Inflammatory macrophage treated with lipopolysaccharide for 4 hours (primary cell): Measurements from ENCODE around the gene DSCAML1.

ENCODE experiments used
- DNase-seq: peaks from one replicate; pipeline ENCODE4 v3.0.0-alpha.2; 2020

DSCAML1 gene

GRCh38 chr11:117631336-117632140 is 165.5 kb downstream of the DSCAML1 start:
- no peak for DNase-seq

- no peak for DNase-seq
These were observed 167.0 kb downstream of the DSCAML1 start for GRCh38 chr11:117629891-117630538.

GRCh38 chr11:117629146-117629545 is 167.9 kb downstream of the DSCAML1 start:
- no peak for DNase-seq

- no peak for DNase-seq
These were observed 169.8 kb downstream of the DSCAML1 start for GRCh38 chr11:117627259-117627658.

- DNase-seq: no peak
These were observed 170.4 kb downstream of the DSCAML1 start for GRCh38 chr11:117626576-117626975.

GRCh38 chr11:117625237-117625636 is 171.8 kb downstream of the DSCAML1 start:
- no peak for DNase-seq

- DNase-seq: no peak
These were observed 173.2 kb downstream of the DSCAML1 start for GRCh38 chr11:117623831-117624271.

GRCh38 chr11:117621226-117621625 is 175.8 kb downstream of the DSCAML1 start:
- DNase-seq: peak; percentile 15

- no peak for DNase-seq
These were observed 176.4 kb downstream of the DSCAML1 start for GRCh38 chr11:117620659-117621058.

GRCh38 chr11:117620086-117620485 is 176.9 kb downstream of the DSCAML1 start:
- DNase-seq: peak; percentile 13

GRCh38 chr11:117619661-117620060 is 177.4 kb downstream of the DSCAML1 start:
- DNase-seq: no peak

- DNase-seq: no peak
These were observed 178.0 kb downstream of the DSCAML1 start for GRCh38 chr11:117618982-117619355.

- DNase-seq: no peak
These were observed 178.6 kb downstream of the DSCAML1 start for GRCh38 chr11:117618302-117618981.

GRCh38 chr11:117616979-117617378 is 180.0 kb downstream of the DSCAML1 start:
- DNase-seq: no peak

GRCh38 chr11:117614728-117615127 is 182.3 kb downstream of the DSCAML1 start:
- DNase-seq: no peak

- no peak for DNase-seq
These were observed 183.5 kb downstream of the DSCAML1 start for GRCh38 chr11:117613521-117613920.

- DNase-seq: no peak
These were observed 184.8 kb downstream of the DSCAML1 start for GRCh38 chr11:117612177-117612576.

- DNase-seq: no peak
These were observed 186.1 kb downstream of the DSCAML1 start for GRCh38 chr11:117610901-117611300.

- peak; percentile 32 for DNase-seq
These were observed 187.0 kb downstream of the DSCAML1 start for GRCh38 chr11:117610045-117610444.

GRCh38 chr11:117607449-117607848 is 189.6 kb downstream of the DSCAML1 start:
- DNase-seq: no peak

GRCh38 chr11:117606790-117607189 is 190.2 kb downstream of the DSCAML1 start:
- peak; percentile 5 for DNase-seq

- DNase-seq: no peak
These were observed 190.8 kb downstream of the DSCAML1 start for GRCh38 chr11:117606211-117606610.

GRCh38 chr11:117605331-117605730 is 191.7 kb downstream of the DSCAML1 start:
- no peak for DNase-seq
